ENCODE results near the gene KLHL4. TPM values are rescaled to one million over a fixed set of nuclear protein-coding genes. Genes with fewer than 3 reads are reported as not detected.

Gene KLHL4
- total and polyA plus RNA-seq, 9 of the 15 experiments (the other 6 are each of a cell fraction or from before 2014, with no cell fraction given): 0.04 to 0.16 (median 0.06) TPM; not detected in 1

- TF ChIP-seq, protein P1, sequence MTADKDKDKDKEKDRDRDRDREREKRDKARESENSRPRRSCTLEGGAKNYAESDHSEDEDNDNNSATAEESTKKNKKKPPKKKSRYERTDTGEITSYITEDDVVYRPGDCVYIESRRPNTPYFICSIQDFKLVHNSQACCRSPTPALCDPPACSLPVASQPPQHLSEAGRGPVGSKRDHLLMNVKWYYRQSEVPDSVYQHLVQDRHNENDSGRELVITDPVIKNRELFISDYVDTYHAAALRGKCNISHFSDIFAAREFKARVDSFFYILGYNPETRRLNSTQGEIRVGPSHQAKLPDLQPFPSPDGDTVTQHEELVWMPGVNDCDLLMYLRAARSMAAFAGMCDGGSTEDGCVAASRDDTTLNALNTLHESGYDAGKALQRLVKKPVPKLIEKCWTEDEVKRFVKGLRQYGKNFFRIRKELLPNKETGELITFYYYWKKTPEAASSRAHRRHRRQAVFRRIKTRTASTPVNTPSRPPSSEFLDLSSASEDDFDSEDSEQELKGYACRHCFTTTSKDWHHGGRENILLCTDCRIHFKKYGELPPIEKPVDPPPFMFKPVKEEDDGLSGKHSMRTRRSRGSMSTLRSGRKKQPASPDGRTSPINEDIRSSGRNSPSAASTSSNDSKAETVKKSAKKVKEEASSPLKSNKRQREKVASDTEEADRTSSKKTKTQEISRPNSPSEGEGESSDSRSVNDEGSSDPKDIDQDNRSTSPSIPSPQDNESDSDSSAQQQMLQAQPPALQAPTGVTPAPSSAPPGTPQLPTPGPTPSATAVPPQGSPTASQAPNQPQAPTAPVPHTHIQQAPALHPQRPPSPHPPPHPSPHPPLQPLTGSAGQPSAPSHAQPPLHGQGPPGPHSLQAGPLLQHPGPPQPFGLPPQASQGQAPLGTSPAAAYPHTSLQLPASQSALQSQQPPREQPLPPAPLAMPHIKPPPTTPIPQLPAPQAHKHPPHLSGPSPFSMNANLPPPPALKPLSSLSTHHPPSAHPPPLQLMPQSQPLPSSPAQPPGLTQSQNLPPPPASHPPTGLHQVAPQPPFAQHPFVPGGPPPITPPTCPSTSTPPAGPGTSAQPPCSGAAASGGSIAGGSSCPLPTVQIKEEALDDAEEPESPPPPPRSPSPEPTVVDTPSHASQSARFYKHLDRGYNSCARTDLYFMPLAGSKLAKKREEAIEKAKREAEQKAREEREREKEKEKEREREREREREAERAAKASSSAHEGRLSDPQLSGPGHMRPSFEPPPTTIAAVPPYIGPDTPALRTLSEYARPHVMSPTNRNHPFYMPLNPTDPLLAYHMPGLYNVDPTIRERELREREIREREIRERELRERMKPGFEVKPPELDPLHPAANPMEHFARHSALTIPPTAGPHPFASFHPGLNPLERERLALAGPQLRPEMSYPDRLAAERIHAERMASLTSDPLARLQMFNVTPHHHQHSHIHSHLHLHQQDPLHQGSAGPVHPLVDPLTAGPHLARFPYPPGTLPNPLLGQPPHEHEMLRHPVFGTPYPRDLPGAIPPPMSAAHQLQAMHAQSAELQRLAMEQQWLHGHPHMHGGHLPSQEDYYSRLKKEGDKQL (CRISPR knock-in tag; IDR thresholded peaks at IDR 0.05; ENCODE audit: borderline replicate concordance): no peak
- no peak for TF ChIP-seq ZNF324 (CRISPR knock-in tag; IDR thresholded peaks at IDR 0.05)
- TF ChIP-seq, protein P2, sequence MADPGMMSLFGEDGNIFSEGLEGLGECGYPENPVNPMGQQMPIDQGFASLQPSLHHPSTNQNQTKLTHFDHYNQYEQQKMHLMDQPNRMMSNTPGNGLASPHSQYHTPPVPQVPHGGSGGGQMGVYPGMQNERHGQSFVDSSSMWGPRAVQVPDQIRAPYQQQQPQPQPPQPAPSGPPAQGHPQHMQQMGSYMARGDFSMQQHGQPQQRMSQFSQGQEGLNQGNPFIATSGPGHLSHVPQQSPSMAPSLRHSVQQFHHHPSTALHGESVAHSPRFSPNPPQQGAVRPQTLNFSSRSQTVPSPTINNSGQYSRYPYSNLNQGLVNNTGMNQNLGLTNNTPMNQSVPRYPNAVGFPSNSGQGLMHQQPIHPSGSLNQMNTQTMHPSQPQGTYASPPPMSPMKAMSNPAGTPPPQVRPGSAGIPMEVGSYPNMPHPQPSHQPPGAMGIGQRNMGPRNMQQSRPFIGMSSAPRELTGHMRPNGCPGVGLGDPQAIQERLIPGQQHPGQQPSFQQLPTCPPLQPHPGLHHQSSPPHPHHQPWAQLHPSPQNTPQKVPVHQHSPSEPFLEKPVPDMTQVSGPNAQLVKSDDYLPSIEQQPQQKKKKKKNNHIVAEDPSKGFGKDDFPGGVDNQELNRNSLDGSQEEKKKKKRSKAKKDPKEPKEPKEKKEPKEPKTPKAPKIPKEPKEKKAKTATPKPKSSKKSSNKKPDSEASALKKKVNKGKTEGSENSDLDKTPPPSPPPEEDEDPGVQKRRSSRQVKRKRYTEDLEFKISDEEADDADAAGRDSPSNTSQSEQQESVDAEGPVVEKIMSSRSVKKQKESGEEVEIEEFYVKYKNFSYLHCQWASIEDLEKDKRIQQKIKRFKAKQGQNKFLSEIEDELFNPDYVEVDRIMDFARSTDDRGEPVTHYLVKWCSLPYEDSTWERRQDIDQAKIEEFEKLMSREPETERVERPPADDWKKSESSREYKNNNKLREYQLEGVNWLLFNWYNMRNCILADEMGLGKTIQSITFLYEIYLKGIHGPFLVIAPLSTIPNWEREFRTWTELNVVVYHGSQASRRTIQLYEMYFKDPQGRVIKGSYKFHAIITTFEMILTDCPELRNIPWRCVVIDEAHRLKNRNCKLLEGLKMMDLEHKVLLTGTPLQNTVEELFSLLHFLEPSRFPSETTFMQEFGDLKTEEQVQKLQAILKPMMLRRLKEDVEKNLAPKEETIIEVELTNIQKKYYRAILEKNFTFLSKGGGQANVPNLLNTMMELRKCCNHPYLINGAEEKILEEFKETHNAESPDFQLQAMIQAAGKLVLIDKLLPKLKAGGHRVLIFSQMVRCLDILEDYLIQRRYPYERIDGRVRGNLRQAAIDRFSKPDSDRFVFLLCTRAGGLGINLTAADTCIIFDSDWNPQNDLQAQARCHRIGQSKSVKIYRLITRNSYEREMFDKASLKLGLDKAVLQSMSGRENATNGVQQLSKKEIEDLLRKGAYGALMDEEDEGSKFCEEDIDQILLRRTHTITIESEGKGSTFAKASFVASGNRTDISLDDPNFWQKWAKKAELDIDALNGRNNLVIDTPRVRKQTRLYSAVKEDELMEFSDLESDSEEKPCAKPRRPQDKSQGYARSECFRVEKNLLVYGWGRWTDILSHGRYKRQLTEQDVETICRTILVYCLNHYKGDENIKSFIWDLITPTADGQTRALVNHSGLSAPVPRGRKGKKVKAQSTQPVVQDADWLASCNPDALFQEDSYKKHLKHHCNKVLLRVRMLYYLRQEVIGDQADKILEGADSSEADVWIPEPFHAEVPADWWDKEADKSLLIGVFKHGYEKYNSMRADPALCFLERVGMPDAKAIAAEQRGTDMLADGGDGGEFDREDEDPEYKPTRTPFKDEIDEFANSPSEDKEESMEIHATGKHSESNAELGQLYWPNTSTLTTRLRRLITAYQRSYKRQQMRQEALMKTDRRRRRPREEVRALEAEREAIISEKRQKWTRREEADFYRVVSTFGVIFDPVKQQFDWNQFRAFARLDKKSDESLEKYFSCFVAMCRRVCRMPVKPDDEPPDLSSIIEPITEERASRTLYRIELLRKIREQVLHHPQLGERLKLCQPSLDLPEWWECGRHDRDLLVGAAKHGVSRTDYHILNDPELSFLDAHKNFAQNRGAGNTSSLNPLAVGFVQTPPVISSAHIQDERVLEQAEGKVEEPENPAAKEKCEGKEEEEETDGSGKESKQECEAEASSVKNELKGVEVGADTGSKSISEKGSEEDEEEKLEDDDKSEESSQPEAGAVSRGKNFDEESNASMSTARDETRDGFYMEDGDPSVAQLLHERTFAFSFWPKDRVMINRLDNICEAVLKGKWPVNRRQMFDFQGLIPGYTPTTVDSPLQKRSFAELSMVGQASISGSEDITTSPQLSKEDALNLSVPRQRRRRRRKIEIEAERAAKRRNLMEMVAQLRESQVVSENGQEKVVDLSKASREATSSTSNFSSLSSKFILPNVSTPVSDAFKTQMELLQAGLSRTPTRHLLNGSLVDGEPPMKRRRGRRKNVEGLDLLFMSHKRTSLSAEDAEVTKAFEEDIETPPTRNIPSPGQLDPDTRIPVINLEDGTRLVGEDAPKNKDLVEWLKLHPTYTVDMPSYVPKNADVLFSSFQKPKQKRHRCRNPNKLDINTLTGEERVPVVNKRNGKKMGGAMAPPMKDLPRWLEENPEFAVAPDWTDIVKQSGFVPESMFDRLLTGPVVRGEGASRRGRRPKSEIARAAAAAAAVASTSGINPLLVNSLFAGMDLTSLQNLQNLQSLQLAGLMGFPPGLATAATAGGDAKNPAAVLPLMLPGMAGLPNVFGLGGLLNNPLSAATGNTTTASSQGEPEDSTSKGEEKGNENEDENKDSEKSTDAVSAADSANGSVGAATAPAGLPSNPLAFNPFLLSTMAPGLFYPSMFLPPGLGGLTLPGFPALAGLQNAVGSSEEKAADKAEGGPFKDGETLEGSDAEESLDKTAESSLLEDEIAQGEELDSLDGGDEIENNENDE (IDR thresholded peaks at IDR 0.05; ENCODE audit: low read depth, low read length): no peak
- no peak for TF ChIP-seq NFE2L1 (tag; IDR thresholded peaks at IDR 0.05; ENCODE audit: borderline replicate concordance, low read depth)
- TF ChIP-seq SNAPC5 (CRISPR knock-in tag; IDR thresholded peaks at IDR 0.05): no peak
- TF ChIP-seq HDAC6 (IDR thresholded peaks at IDR 0.05; ENCODE audit: low read depth, low read length): no peak
- TF ChIP-seq ILK (tag; IDR thresholded peaks at IDR 0.05; ENCODE audit: borderline replicate concordance, low read depth): no peak
These were observed 118.9 kb downstream of the KLHL4 start (continued) for GRCh38 chrX:87636533-87636932.

All from K562 (cell line).